CD14-positive monocyte (primary cell): ENCODE results near the gene SFXN2. TPM values are rescaled to one million over a fixed set of nuclear protein-coding genes. Genes with fewer than 3 reads are reported as not detected.
A peak's percentile ranks its signal among the peaks of the same experiment; 100 is the strongest.

Experiments
- DNase-seq, 3 donors: peaks; one replicate each; pipeline ENCODE4 v3.0.0-alpha.2; 2011 to 2022
- H2AFZ ChIP-seq: 2 replicates; pipeline ENCODE4 v1.6.0; 2012; ENCODE audit warnings: mild to moderate bottlenecking, low read depth, low read length, inconsistent platforms; ENCODE audit not compliant: insufficient read depth, poor library complexity, severe bottlenecking
- H3K27ac ChIP-seq, 2 donors: 1 replicate in 1 of 2; 2 replicates in 1 of 2; pipeline ENCODE4 v1.5.1; 2012 to 2013; ENCODE audit warnings: low read length in 2 of 2, control low read depth in 1 of 2, inconsistent platforms in 1 of 2, low read depth in 1 of 2, mild to moderate bottlenecking in 1 of 2
- H3K27me3 ChIP-seq, 2 donors: one replicate each; pipeline versions ENCODE4 v1.6.0 to v1.6.1; 2011 to 2013; ENCODE audit warnings: low read length in 2 of 2; ENCODE audit not compliant: control insufficient read depth in 2 of 2, insufficient read depth in 2 of 2
- H3K36me3 ChIP-seq, 2 donors: replicated peaks in 1 of 2; 1 replicate in 1 of 2; 2 replicates in 1 of 2; pipeline versions ENCODE4 v1.5.1 to v1.6.1; 2012 to 2013; ENCODE audit warnings: low read length in 2 of 2, control low read depth in 1 of 2, inconsistent platforms in 1 of 2, mild to moderate bottlenecking in 1 of 2; ENCODE audit not compliant: insufficient read depth in 2 of 2, control insufficient read depth in 1 of 2
- H3K4me1 ChIP-seq, 2 donors: 1 replicate in 1 of 2; 2 replicates in 1 of 2; pipeline versions ENCODE4 v1.5.1 to v1.6.1; 2012 to 2013; ENCODE audit warnings: low read length in 2 of 2, control low read depth in 1 of 2, inconsistent platforms in 1 of 2, mild to moderate bottlenecking in 1 of 2, moderate library complexity in 1 of 2; ENCODE audit not compliant: insufficient read depth in 2 of 2, control insufficient read depth in 1 of 2
- H3K4me2 ChIP-seq: replicated peaks from 2 replicates; pipeline ENCODE3; 2012; ENCODE audit warnings: low read length, moderate library complexity, mild to moderate bottlenecking; ENCODE audit not compliant: poor library complexity, severe bottlenecking; ENCODE audit errors: extremely low read depth
- H3K4me3 ChIP-seq, 3 experiments: fragments of 200-600 bp in 1 of 3; sonication (generic) in 1 of 3; replicated peaks in 1 of 3; 1 replicate in 2 of 3; 2 replicates in 1 of 3; pipeline ENCODE4 v1.5.1; 2011 to 2013; ENCODE audit warnings: low read length in 3 of 3, mild to moderate bottlenecking in 3 of 3, control low read depth in 2 of 3, low read depth in 2 of 3, inconsistent platforms in 1 of 3, moderate library complexity in 1 of 3
- H3K79me2 ChIP-seq: 2 replicates; pipeline ENCODE4 v1.6.0; 2012; ENCODE audit warnings: mild to moderate bottlenecking, control low read depth, inconsistent platforms, low read length, moderate library complexity; ENCODE audit not compliant: insufficient read depth
- H3K9ac ChIP-seq: 2 replicates; pipeline ENCODE4 v1.6.0; 2017; ENCODE audit warnings: low read length, mild to moderate bottlenecking; ENCODE audit not compliant: insufficient read depth, poor library complexity, severe bottlenecking
- H3K9me3 ChIP-seq, 2 donors: replicated peaks in 1 of 2; 1 replicate in 1 of 2; 2 replicates in 1 of 2; pipeline versions ENCODE4 v1.5.1 to v1.6.1; 2012 to 2013; ENCODE audit warnings: low read length in 2 of 2, control low read depth in 1 of 2; ENCODE audit not compliant: control insufficient read depth in 1 of 2, insufficient read depth in 1 of 2
- H4K20me1 ChIP-seq: 2 replicates; pipeline ENCODE4 v1.6.0; 2012; ENCODE audit warnings: mild to moderate bottlenecking, low read length, control low read depth, moderate library complexity; ENCODE audit not compliant: insufficient read depth
- H3K27ac Mint-ChIP-seq, 7 donors: one replicate each; pipeline ENCODE4 v1.8.0; 2020; ENCODE audit warnings: mild to moderate bottlenecking in 7 of 7, mixed read lengths in 7 of 7, moderate library complexity in 6 of 7, inconsistent platforms in 2 of 7
- H3K27me3 Mint-ChIP-seq, 3 donors: one replicate each; pipeline ENCODE4 v1.8.0; 2021 to 2022; ENCODE audit warnings: low read depth in 3 of 3, mild to moderate bottlenecking in 3 of 3, mixed read lengths in 3 of 3, moderate library complexity in 3 of 3, inconsistent platforms in 1 of 3
- H3K36me3 Mint-ChIP-seq, 2 donors: one replicate each; pipeline ENCODE4 v1.8.0; 2020; ENCODE audit warnings: mixed read lengths in 2 of 2, inconsistent platforms in 1 of 2, mild to moderate bottlenecking in 1 of 2
- H3K4me1 Mint-ChIP-seq: one replicate; pipeline ENCODE4 v1.8.0; 2020; ENCODE audit warnings: mild to moderate bottlenecking, mixed read lengths
- H3K4me3 Mint-ChIP-seq, 2 donors: one replicate each; pipeline ENCODE4 v1.8.0; 2020; ENCODE audit warnings: mild to moderate bottlenecking in 2 of 2, mixed read lengths in 2 of 2, moderate library complexity in 1 of 2
- H3K9me3 Mint-ChIP-seq, 7 donors: one replicate each; pipeline ENCODE4 v1.8.0; 2020 to 2022; ENCODE audit warnings: mixed read lengths in 7 of 7, mild to moderate bottlenecking in 6 of 7, moderate library complexity in 6 of 7, inconsistent platforms in 2 of 7
- WGBS: methylation state at CpG from one replicate; pipeline ENCODE4 v1.1.5; 2013; ENCODE audit warnings: missing lambda C conversion rate; ENCODE audit not compliant: insufficient coverage; 5-methylcytosine and 5-hydroxymethylcytosine counted together
- intact Hi-C, 2 donors: fragments of 100-400 bp; cut with micrococcal nuclease; formaldehyde crosslinking; loops; one replicate each; pipeline versions ENCODE4 v1.15.0 to v1.15.1; 2023
- polyA plus RNA-seq, 3 donors: library from polyadenylated mRNA; depleted of rRNA in 1 of 3; unstranded in 2 of 3; stranded (reverse) in 1 of 3; fragments of 300-500 nt in 2 of 3; fragments of >200 nt in 1 of 3; fragmentation: Illumina TruSeq in 2 of 3; gene quantifications; 1 replicate in 2 of 3; 2 replicates in 1 of 3; pipeline ENCODE4 v1.2.3, GENCODE V29; 2012 to 2021
- TF ChIP-seq, protein P1 (sequence below): fragments of 200-600 bp; IDR thresholded peaks from one replicate; pipeline ENCODE4 v1.8.0; 2022; ENCODE audit warnings: antibody characterized with exemption, mild to moderate bottlenecking

SFXN2 gene
- polyA plus RNA-seq, 3 donors, result 1.3 to 2.0 (median 1.8) TPM

DNA sequence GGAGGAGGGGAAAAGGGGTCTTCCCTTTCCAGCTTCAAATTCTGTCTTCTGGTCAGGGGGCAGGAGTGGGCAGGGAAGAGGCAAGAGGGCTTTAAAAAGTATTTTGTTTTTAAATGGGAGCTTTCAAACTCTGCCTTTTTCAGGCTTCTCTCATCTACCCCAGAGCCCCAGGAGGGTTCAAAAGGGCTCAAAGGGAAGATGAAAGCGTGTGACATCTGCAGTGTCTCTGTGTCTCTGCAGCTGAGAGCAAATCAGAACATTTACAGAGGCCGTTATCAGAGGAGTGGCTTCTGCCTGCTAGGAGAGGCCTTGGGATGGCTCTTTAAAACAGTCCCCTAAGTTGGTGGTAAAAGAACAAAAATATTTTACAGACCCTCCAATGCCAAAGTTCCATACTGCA, 39.9 kb upstream of the SFXN2 start:
- no peaks in the 10 kb centered on the region for H3K9me3 Mint-ChIP-seq

DNA sequence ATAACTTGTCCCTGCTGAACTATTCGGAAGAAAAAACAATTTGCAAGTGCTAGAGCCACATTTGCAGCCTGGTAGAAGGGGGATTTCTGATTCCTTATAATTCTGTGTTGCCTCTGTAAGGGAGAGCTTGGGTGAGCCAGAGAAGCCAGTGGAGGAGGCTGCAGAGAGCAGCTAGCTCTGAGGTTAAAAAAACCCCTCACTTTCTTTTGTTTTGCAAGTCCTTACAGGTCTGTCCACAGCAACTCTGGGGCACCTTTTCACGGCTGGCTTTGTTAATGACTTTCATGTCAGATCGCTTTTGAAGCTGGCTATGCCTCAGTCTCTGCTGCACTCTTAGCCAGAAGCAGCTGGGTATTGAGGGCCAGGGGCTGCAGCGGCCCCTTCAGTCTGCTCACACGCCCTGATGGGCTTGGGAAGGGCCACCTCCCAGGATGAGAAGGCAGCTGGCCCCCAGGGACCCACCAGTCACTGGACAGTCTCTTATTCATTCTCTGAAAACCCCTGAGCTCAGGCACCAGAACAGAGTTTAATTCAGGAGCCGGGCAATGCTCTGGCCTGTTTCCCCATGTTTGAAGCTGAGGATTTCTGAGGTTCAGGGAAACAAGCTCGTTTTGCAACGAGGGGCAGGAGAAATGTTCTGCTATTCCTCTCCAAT, 39.3 kb upstream of the SFXN2 start:
- no peak overlapping the region for H2AFZ ChIP-seq
- no peaks in the 10 kb centered on the region for H3K9me3 ChIP-seq

More for the DNA sequence above, 39.9 kb upstream of the SFXN2 start:
- H3K4me3 Mint-ChIP-seq, result peak overlapping the region; percentile 85 to 90
- H3K4me1 Mint-ChIP-seq, result peaks cover 83% of the 10 kb centered on the region
- no CpG with 5 or more reads among the region's 2 CpGs for WGBS
- peak overlapping the region; percentile 98 to 100 (median 99) for H3K27ac Mint-ChIP-seq
- Histone ChIP-seq H3K27ac (peak overlapping the region; percentile 91 to 93), H3K9me3 (no peaks in the 10 kb centered on the region), H3K9ac (peak overlapping the region; percentile 65), H3K36me3 (no peaks in the 10 kb centered on the region), H3K4me1 (peaks cover 76 to 82% of the 10 kb centered on the region in 2 donors), H3K27me3 (no peaks in the 10 kb centered on the region), H3K79me2 (peaks cover 7% of the 10 kb centered on the region), H2AFZ (no peak overlapping the region), H3K4me3 (peak overlapping the region; percentile 20 to 74 (median 45)), H3K4me2 (peak overlapping the region; percentile 80), H4K20me1 (no peaks in the 10 kb centered on the region)
- DNase-seq, result no peak
- peaks cover 0 to 8% of the 10 kb centered on the region in 2 donors for H3K36me3 Mint-ChIP-seq
- TF ChIP-seq, protein P1, sequence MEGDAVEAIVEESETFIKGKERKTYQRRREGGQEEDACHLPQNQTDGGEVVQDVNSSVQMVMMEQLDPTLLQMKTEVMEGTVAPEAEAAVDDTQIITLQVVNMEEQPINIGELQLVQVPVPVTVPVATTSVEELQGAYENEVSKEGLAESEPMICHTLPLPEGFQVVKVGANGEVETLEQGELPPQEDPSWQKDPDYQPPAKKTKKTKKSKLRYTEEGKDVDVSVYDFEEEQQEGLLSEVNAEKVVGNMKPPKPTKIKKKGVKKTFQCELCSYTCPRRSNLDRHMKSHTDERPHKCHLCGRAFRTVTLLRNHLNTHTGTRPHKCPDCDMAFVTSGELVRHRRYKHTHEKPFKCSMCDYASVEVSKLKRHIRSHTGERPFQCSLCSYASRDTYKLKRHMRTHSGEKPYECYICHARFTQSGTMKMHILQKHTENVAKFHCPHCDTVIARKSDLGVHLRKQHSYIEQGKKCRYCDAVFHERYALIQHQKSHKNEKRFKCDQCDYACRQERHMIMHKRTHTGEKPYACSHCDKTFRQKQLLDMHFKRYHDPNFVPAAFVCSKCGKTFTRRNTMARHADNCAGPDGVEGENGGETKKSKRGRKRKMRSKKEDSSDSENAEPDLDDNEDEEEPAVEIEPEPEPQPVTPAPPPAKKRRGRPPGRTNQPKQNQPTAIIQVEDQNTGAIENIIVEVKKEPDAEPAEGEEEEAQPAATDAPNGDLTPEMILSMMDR, result no peak
- intact Hi-C loops, result loop anchor here (2.0 kb wide), 1 partner anchor 28 kb away; no protein-coding TSS in a partner anchor
- no peaks in the 10 kb centered on the region for H3K27me3 Mint-ChIP-seq

More for the DNA sequence above, 39.3 kb upstream of the SFXN2 start:
- Histone ChIP-seq H3K27ac (peak overlapping the region; percentile 91 to 93), H3K27me3 (no peaks in the 10 kb centered on the region), H3K4me2 (peak overlapping the region; percentile 80), H4K20me1 (no peaks in the 10 kb centered on the region), H3K36me3 (no peaks in the 10 kb centered on the region), H3K4me3 (peak overlapping the region in 1 of 3 experiments; percentile 74), H3K79me2 (peaks cover 7% of the 10 kb centered on the region), H3K9ac (peak overlapping the region; percentile 61), H3K4me1 (peaks cover 75 to 82% of the 10 kb centered on the region in 2 donors)
- no peak for DNase-seq
- Mint-ChIP-seq H3K27me3 (no peaks in the 10 kb centered on the region), H3K4me3 (peak overlapping the region; percentile 56 to 90), H3K27ac (peak overlapping the region; percentile 98 to 100 (median 99)), H3K4me1 (peaks cover 81% of the 10 kb centered on the region), H3K36me3 (peaks cover 0 to 8% of the 10 kb centered on the region in 2 donors), H3K9me3 (no peaks in the 10 kb centered on the region)
- intact Hi-C loops, result loop anchor here (2.0 kb wide), 1 partner anchor 28 kb away; no protein-coding TSS in a partner anchor
- TF ChIP-seq, protein P1, result no peak
- 80% methylated on average over 5 of the region's 8 CpGs for WGBS
